Measurements from ENCODE around the gene BECN2. TPM values are rescaled to one million over a fixed set of nuclear protein-coding genes. Genes with fewer than 3 reads are reported as not detected.

Gene BECN2
- polyA plus RNA-seq, 1 donor from 2014 or later: not detected

DNA sequence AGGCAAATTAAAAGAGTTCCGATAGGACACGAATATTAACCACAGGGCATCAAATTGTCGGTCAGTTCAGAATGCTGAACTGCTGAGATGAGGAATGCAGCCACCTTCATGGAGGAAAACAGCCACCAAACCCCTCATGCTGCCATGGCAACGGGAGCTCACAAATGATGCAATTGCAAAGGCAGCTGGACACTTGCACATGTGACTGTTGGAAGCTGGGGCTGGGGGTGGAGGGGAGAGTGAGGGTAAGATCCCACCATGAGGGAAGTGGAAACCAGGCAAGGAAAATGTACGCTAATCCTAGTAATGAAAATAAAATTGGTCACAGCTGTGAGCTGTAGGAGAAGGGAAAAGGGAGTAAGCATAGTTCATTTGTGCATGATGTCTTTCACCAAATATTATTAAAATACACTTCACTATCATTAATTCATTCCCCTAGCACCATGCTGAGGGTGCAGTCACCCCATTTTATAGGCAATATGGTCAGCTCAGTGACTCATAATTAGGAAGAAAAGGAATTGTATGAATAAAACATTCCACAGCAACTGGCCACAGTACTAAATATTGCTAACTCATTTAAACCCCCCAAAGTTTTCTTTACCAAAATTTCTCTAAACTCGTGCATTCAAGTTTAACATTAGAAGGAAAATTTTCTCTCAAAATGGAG lies 15.3 kb downstream of the BECN2 start:
- no peaks in the 10 kb centered on the region for H3K36me3 ChIP-seq (ENCODE audit: insufficient read depth, low read length)
- peak overlapping the region; percentile 73 for H3K27ac ChIP-seq (ENCODE audit: low read length)
- H3F3A ChIP-seq (ENCODE audit: insufficient read depth, low read length, poor library complexity, severe bottlenecking): no peaks in the 10 kb centered on the region
- H3K9me3 ChIP-seq (ENCODE audit: low read length): no peaks in the 10 kb centered on the region
- no peaks in the 10 kb centered on the region for H3K9me2 ChIP-seq (ENCODE audit: insufficient read depth, low read length)
- TF ChIP-seq SMC3 (conservative IDR thresholded peaks at IDR 0.05; ENCODE audit: poor library complexity) (no peak), POLR2AphosphoS5 (IDR thresholded peaks at IDR 0.05) (peak; percentile 37), EP300 (conservative IDR thresholded peaks at IDR 0.05; ENCODE audit: poor library complexity, severe bottlenecking) (peak; percentile 31)
- TF ChIP-seq, protein P1, sequence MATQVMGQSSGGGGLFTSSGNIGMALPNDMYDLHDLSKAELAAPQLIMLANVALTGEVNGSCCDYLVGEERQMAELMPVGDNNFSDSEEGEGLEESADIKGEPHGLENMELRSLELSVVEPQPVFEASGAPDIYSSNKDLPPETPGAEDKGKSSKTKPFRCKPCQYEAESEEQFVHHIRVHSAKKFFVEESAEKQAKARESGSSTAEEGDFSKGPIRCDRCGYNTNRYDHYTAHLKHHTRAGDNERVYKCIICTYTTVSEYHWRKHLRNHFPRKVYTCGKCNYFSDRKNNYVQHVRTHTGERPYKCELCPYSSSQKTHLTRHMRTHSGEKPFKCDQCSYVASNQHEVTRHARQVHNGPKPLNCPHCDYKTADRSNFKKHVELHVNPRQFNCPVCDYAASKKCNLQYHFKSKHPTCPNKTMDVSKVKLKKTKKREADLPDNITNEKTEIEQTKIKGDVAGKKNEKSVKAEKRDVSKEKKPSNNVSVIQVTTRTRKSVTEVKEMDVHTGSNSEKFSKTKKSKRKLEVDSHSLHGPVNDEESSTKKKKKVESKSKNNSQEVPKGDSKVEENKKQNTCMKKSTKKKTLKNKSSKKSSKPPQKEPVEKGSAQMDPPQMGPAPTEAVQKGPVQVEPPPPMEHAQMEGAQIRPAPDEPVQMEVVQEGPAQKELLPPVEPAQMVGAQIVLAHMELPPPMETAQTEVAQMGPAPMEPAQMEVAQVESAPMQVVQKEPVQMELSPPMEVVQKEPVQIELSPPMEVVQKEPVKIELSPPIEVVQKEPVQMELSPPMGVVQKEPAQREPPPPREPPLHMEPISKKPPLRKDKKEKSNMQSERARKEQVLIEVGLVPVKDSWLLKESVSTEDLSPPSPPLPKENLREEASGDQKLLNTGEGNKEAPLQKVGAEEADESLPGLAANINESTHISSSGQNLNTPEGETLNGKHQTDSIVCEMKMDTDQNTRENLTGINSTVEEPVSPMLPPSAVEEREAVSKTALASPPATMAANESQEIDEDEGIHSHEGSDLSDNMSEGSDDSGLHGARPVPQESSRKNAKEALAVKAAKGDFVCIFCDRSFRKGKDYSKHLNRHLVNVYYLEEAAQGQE (IDR thresholded peaks at IDR 0.05; ENCODE audit: borderline replicate concordance): no peak
- H3K4me3 ChIP-seq (ENCODE audit: low read length): no peak overlapping the region
- H3K4me2 ChIP-seq (ENCODE audit: low read length): no peak overlapping the region
- no peaks in the 10 kb centered on the region for H3K79me2 ChIP-seq (replicated peaks; ENCODE audit: insufficient read depth, low read length)
- no peaks in the 10 kb centered on the region for H3K27me3 ChIP-seq (ENCODE audit: insufficient read depth, low read depth, low read length)
- H3K9ac ChIP-seq (ENCODE audit: low read length): peak overlapping the region; percentile 32
- H2AFZ ChIP-seq (ENCODE audit: low read depth, low read length): no peak overlapping the region
- H4K20me1 ChIP-seq (ENCODE audit: insufficient read depth): no peaks in the 10 kb centered on the region

DNA sequence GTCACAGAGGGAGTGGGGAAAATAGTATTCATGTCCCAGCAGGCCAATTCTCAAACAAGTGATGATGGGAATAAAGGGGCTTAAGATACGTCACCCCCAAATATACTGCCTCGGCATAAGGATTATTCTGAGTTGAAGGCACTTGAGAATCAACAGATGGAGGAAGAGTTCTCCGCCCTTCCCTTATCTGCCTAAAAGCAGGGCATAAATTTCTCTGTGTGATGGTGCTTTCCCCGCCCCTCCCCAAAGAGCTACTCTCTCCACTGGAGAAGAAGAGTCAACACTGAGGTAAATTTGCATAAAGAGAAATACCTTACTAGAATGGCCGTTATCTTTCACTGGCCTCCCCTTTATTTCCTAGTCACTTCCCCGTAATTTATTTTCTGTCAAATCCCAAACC lies 18.7 kb downstream of the BECN2 start:
- no peaks in the 10 kb centered on the region for H3K27me3 ChIP-seq (ENCODE audit: insufficient read depth, low read depth, low read length)
- no peak overlapping the region for H3K4me2 ChIP-seq (ENCODE audit: low read length)
- TF ChIP-seq SMC3 (conservative IDR thresholded peaks at IDR 0.05; ENCODE audit: poor library complexity) (no peak), TAF1 (IDR thresholded peaks at IDR 0.05; ENCODE audit: low read depth) (no peak), POLR2AphosphoS5 (IDR thresholded peaks at IDR 0.05) (no peak), EZH2 (IDR thresholded peaks at IDR 0.05; ENCODE audit: borderline replicate concordance, insufficient read depth, low read length, poor library complexity, severe bottlenecking) (no peak), MXI1 (conservative IDR thresholded peaks at IDR 0.05; ENCODE audit: poor library complexity, severe bottlenecking) (no peak), RAD21 (conservative IDR thresholded peaks at IDR 0.05) (no peak), EP300 (conservative IDR thresholded peaks at IDR 0.05; ENCODE audit: poor library complexity, severe bottlenecking) (no peak)
- TF ChIP-seq, protein P1 (IDR thresholded peaks at IDR 0.05; ENCODE audit: borderline replicate concordance): no peak
- TF ChIP-seq, protein P2, sequence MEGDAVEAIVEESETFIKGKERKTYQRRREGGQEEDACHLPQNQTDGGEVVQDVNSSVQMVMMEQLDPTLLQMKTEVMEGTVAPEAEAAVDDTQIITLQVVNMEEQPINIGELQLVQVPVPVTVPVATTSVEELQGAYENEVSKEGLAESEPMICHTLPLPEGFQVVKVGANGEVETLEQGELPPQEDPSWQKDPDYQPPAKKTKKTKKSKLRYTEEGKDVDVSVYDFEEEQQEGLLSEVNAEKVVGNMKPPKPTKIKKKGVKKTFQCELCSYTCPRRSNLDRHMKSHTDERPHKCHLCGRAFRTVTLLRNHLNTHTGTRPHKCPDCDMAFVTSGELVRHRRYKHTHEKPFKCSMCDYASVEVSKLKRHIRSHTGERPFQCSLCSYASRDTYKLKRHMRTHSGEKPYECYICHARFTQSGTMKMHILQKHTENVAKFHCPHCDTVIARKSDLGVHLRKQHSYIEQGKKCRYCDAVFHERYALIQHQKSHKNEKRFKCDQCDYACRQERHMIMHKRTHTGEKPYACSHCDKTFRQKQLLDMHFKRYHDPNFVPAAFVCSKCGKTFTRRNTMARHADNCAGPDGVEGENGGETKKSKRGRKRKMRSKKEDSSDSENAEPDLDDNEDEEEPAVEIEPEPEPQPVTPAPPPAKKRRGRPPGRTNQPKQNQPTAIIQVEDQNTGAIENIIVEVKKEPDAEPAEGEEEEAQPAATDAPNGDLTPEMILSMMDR (IDR thresholded peaks at IDR 0.05; ENCODE audit: poor library complexity, severe bottlenecking): no peak
- no peak overlapping the region for H3K27ac ChIP-seq (ENCODE audit: low read length)
- H3K79me2 ChIP-seq (replicated peaks; ENCODE audit: insufficient read depth, low read length): no peaks in the 10 kb centered on the region
- no peaks in the 10 kb centered on the region for H3K9me2 ChIP-seq (ENCODE audit: insufficient read depth, low read length)
- H2AFZ ChIP-seq (ENCODE audit: low read depth, low read length): no peak overlapping the region
- H3K9ac ChIP-seq (ENCODE audit: low read length): no peak overlapping the region
- no peaks in the 10 kb centered on the region for H3K9me3 ChIP-seq (ENCODE audit: low read length)
- no peaks in the 10 kb centered on the region for H4K20me1 ChIP-seq (ENCODE audit: insufficient read depth)
- H3K4me3 ChIP-seq (ENCODE audit: low read length): no peak overlapping the region
- H3K36me3 ChIP-seq (ENCODE audit: insufficient read depth, low read length): no peaks in the 10 kb centered on the region
- H3F3A ChIP-seq (ENCODE audit: insufficient read depth, low read length, poor library complexity, severe bottlenecking): no peaks in the 10 kb centered on the region

Data from neural cell (in vitro differentiated cells).